ENCODE results near the gene TLL1. TPM values are rescaled to one million over a fixed set of nuclear protein-coding genes. Genes with fewer than 3 reads are reported as not detected.

The TLL1 gene
- total RNA-seq, 1 experiment from 2014 or later, result 0.63 TPM

- ATAC-seq (no peak), DNase-seq (ENCODE audit: low spot score) (no peak)
- ChIA-PET CTCF (no interaction called here), POLR2A (no interaction called here)
- Mint-ChIP-seq H3K4me1 (0 out of 2 replicates have a peak, but pooled peaks cover under 1% of the 10 kb centered on the region), H3K27ac (no peak overlapping the region), H3K4me3 (no peak overlapping the region), H3K36me3 (no peaks in the 10 kb centered on the region), H3K9me3 (no peaks in the 10 kb centered on the region), H3K27me3 (ENCODE audit: low read depth) (no peaks in the 10 kb centered on the region)
- TF ChIP-seq, protein P1, sequence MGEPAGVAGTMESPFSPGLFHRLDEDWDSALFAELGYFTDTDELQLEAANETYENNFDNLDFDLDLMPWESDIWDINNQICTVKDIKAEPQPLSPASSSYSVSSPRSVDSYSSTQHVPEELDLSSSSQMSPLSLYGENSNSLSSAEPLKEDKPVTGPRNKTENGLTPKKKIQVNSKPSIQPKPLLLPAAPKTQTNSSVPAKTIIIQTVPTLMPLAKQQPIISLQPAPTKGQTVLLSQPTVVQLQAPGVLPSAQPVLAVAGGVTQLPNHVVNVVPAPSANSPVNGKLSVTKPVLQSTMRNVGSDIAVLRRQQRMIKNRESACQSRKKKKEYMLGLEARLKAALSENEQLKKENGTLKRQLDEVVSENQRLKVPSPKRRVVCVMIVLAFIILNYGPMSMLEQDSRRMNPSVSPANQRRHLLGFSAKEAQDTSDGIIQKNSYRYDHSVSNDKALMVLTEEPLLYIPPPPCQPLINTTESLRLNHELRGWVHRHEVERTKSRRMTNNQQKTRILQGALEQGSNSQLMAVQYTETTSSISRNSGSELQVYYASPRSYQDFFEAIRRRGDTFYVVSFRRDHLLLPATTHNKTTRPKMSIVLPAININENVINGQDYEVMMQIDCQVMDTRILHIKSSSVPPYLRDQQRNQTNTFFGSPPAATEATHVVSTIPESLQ (CRISPR knock-in tag; IDR thresholded peaks at IDR 0.05), result no peak
- TF ChIP-seq, protein P2, sequence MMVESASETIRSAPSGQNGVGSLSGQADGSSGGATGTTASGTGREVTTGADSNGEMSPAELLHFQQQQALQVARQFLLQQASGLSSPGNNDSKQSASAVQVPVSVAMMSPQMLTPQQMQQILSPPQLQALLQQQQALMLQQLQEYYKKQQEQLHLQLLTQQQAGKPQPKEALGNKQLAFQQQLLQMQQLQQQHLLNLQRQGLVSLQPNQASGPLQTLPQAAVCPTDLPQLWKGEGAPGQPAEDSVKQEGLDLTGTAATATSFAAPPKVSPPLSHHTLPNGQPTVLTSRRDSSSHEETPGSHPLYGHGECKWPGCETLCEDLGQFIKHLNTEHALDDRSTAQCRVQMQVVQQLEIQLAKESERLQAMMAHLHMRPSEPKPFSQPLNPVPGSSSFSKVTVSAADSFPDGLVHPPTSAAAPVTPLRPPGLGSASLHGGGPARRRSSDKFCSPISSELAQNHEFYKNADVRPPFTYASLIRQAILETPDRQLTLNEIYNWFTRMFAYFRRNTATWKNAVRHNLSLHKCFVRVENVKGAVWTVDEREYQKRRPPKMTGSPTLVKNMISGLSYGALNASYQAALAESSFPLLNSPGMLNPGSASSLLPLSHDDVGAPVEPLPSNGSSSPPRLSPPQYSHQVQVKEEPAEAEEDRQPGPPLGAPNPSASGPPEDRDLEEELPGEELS (CRISPR knock-in tag; IDR thresholded peaks at IDR 0.05), result no peak
- TF ChIP-seq MAX (CRISPR knock-in tag; IDR thresholded peaks at IDR 0.05), result no peak
- TF ChIP-seq, protein P3, sequence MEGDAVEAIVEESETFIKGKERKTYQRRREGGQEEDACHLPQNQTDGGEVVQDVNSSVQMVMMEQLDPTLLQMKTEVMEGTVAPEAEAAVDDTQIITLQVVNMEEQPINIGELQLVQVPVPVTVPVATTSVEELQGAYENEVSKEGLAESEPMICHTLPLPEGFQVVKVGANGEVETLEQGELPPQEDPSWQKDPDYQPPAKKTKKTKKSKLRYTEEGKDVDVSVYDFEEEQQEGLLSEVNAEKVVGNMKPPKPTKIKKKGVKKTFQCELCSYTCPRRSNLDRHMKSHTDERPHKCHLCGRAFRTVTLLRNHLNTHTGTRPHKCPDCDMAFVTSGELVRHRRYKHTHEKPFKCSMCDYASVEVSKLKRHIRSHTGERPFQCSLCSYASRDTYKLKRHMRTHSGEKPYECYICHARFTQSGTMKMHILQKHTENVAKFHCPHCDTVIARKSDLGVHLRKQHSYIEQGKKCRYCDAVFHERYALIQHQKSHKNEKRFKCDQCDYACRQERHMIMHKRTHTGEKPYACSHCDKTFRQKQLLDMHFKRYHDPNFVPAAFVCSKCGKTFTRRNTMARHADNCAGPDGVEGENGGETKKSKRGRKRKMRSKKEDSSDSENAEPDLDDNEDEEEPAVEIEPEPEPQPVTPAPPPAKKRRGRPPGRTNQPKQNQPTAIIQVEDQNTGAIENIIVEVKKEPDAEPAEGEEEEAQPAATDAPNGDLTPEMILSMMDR (IDR thresholded peaks at IDR 0.05), result no peak
- no peak for TF ChIP-seq NR3C1 (CRISPR knock-in tag; conservative IDR thresholded peaks at IDR 0.05; ENCODE audit: low read depth)
- TF ChIP-seq, protein P4, sequence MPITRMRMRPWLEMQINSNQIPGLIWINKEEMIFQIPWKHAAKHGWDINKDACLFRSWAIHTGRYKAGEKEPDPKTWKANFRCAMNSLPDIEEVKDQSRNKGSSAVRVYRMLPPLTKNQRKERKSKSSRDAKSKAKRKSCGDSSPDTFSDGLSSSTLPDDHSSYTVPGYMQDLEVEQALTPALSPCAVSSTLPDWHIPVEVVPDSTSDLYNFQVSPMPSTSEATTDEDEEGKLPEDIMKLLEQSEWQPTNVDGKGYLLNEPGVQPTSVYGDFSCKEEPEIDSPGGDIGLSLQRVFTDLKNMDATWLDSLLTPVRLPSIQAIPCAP (CRISPR knock-in tag; IDR thresholded peaks at IDR 0.05), result no peak
- TF ChIP-seq, protein P5, sequence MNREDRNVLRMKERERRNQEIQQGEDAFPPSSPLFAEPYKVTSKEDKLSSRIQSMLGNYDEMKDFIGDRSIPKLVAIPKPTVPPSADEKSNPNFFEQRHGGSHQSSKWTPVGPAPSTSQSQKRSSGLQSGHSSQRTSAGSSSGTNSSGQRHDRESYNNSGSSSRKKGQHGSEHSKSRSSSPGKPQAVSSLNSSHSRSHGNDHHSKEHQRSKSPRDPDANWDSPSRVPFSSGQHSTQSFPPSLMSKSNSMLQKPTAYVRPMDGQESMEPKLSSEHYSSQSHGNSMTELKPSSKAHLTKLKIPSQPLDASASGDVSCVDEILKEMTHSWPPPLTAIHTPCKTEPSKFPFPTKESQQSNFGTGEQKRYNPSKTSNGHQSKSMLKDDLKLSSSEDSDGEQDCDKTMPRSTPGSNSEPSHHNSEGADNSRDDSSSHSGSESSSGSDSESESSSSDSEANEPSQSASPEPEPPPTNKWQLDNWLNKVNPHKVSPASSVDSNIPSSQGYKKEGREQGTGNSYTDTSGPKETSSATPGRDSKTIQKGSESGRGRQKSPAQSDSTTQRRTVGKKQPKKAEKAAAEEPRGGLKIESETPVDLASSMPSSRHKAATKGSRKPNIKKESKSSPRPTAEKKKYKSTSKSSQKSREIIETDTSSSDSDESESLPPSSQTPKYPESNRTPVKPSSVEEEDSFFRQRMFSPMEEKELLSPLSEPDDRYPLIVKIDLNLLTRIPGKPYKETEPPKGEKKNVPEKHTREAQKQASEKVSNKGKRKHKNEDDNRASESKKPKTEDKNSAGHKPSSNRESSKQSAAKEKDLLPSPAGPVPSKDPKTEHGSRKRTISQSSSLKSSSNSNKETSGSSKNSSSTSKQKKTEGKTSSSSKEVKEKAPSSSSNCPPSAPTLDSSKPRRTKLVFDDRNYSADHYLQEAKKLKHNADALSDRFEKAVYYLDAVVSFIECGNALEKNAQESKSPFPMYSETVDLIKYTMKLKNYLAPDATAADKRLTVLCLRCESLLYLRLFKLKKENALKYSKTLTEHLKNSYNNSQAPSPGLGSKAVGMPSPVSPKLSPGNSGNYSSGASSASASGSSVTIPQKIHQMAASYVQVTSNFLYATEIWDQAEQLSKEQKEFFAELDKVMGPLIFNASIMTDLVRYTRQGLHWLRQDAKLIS (CRISPR knock-in tag; IDR thresholded peaks at IDR 0.05; ENCODE audit: borderline replicate concordance), result no peak
- TF ChIP-seq ATF1 (CRISPR knock-in tag; IDR thresholded peaks at IDR 0.05), result no peak
- no peak for TF ChIP-seq E2F1 (CRISPR knock-in tag; IDR thresholded peaks at IDR 0.05)
- TF ChIP-seq RORB (CRISPR knock-in tag; IDR thresholded peaks at IDR 0.05), result no peak
These were observed 49.7 kb downstream of the TLL1 start for GRCh38 chr4:165922747-165923146.

DNA sequence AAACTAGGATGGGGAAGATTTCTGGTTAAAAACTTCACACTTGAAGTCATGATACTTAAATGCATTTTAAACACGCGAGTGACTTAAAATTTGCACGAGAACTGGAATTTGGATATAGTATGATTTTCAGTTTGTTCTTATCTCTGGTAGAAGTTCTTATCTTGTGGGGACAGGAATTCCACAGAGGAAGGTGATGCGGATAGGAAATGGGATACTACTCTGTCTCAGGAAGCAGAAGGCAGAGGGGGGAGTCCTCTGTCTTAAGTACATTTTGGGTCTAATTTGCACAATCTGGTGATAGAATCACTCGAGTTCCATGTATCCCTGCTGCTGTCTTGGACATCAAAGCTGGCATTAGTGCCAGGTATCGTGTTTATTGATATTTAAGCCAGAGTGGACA, 53.3 kb downstream of the TLL1 start:
- H3K4me3 Mint-ChIP-seq, result no peak overlapping the region
- DNase-seq (ENCODE audit: low spot score) (no peak), ATAC-seq (no peak)
- no peak overlapping the region for H3K27ac Mint-ChIP-seq
- ChIA-PET CTCF (interaction anchor here (1.1 kb wide), 1 partner anchor 391 kb away, joined by 3 read pairs; no protein-coding TSS in a partner anchor), POLR2A (no interaction called here)
- TF ChIP-seq USF2 (CRISPR knock-in tag; IDR thresholded peaks at IDR 0.05), result no peak
- no peak for TF ChIP-seq PRRX2 (CRISPR knock-in tag; IDR thresholded peaks at IDR 0.05)
- TF ChIP-seq ZBTB21 (CRISPR knock-in tag; IDR thresholded peaks at IDR 0.05; ENCODE audit: borderline replicate concordance), result no peak
- no peak for TF ChIP-seq ETV6 (CRISPR knock-in tag; IDR thresholded peaks at IDR 0.05)
- TF ChIP-seq JAZF1 (CRISPR knock-in tag; IDR thresholded peaks at IDR 0.05), result no peak
- H3K27me3 Mint-ChIP-seq (ENCODE audit: low read depth), result no peaks in the 10 kb centered on the region; the same call in 1 of the 2 replicates
- peaks cover 25% of the 10 kb centered on the region for H3K4me1 Mint-ChIP-seq
- H3K36me3 Mint-ChIP-seq, result no peaks in the 10 kb centered on the region
- no peaks in the 10 kb centered on the region for H3K9me3 Mint-ChIP-seq

Measured in WTC11 (cell line).